Bone marrow (tissue), 2 donors: ENCODE measurements around the gene PSMC6.
"Not testable (repeated sequence)": the region's sequence is repeated elsewhere in the genome, so short reads cannot be mapped to it uniquely, and the experiment has no call there.

Experiments used
- DNase-seq, 2 donors: peaks; one replicate each; lab custom pipeline; 2025; lab: John Stamatoyannopoulos, UW

The PSMC6 gene

GRCh38 chr14:52723514-52724359, 16.7 kb downstream of the PSMC6 start:
- no peak for DNase-seq

GRCh38 chr14:52724360-52724644, 17.3 kb downstream of the PSMC6 start:
- no peak for DNase-seq

GRCh38 chr14:52727509-52727908, 20.5 kb downstream of the PSMC6 start:
- DNase-seq: not testable (repeated sequence)

GRCh38 chr14:52729035-52729434, 22.0 kb downstream of the PSMC6 start:
- DNase-seq: not testable (repeated sequence)

GRCh38 chr14:52729585-52729924, 22.6 kb downstream of the PSMC6 start:
- DNase-seq: no peak

- DNase-seq: peak; percentile 94 to 97
These were observed 23.1 kb downstream of the PSMC6 start, which contains the start of gene STYX for GRCh38 chr14:52729925-52730708. TSS of gene STYX (plus strand) at chr14:52730166. CDS start at chr14:52730475, 309 bp downstream.

- DNase-seq: peak in 1 of 2 donors; percentile 40
These were observed 23.7 kb downstream of the PSMC6 start for GRCh38 chr14:52730709-52731111.

- no peak for DNase-seq
These were observed 26.8 kb downstream of the PSMC6 start for GRCh38 chr14:52733824-52734223.

- DNase-seq: no peak
These were observed 29.0 kb downstream of the PSMC6 start for GRCh38 chr14:52735921-52736489.

GRCh38 chr14:52738409-52738808, 31.4 kb downstream of the PSMC6 start:
- DNase-seq: no peak

GRCh38 chr14:52740751-52741150, 33.8 kb downstream of the PSMC6 start:
- DNase-seq: no peak

- no peak for DNase-seq
These were observed 34.9 kb downstream of the PSMC6 start for GRCh38 chr14:52741865-52742264.

- no peak for DNase-seq
These were observed 41.8 kb downstream of the PSMC6 start for GRCh38 chr14:52748647-52749292.

- DNase-seq: no peak
These were observed 48.8 kb downstream of the PSMC6 start for GRCh38 chr14:52755607-52756316.

- DNase-seq: no peak
These were observed 52.1 kb downstream of the PSMC6 start for GRCh38 chr14:52759145-52759544.

GRCh38 chr14:52762923-52763322, 55.9 kb downstream of the PSMC6 start:
- DNase-seq: not testable (repeated sequence)

- DNase-seq: no peak
These were observed 60.2 kb downstream of the PSMC6 start for GRCh38 chr14:52767058-52767833.

- peak in 1 of 2 donors; percentile 86 for DNase-seq
These were observed 62.9 kb downstream of the PSMC6 start for GRCh38 chr14:52769887-52770286.

GRCh38 chr14:52776816-52777215, 69.8 kb downstream of the PSMC6 start:
- no peak for DNase-seq
